ENCODE measurements around the gene CCN5.
"Not testable (repeated sequence)": the region's sequence is repeated elsewhere in the genome, so short reads cannot be mapped to it uniquely, and the experiment has no call there.

The CCN5 gene

DNA sequence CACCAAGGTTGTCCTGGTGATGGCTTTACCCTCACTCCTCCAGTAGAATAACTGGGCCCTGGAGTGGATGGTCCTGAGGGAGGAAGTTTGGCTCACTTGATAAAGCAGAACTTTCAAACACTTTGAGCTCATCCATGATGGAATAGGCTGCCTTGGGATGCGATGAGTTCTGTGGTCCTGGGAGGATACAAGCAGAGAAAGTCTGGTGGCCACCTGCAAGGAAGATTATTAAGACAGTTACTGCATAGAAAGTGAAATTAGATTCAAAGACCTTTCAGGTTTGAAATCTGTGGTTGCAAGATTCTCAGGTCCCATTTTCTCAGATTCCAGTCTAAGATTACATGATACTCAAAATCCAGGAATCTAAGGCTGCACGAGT lies 19.9 kb upstream of the CCN5 start:
- no peak for DNase-seq

DNA sequence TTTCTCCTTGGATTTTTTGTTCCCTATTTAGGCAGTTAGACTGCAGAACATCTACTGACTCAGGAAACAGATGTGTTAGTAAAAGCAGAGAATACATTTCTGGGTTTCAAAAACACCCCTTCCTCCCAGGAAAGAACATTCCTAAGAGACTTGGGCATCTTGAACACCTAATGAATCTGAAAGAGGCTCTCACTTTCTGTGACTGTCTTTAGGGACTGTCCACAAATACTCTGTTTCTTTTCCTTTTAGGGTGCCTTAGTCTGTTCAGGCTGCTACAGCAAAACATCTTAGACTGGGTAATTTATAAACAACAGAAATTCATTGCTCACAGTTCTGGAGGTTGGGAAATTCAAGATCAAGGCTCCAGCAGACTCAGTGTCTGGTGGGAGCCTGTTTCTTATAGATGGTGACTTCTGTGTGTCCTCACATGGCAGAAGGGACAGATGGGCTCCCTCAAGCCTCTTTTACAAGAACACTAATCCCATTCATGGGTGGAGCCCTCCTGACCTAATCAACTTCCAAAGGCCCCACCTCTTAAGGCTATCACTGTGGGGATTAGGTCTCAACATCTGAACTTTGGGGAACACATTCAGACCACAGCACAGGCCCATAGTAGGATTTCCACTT lies 19.4 kb upstream of the CCN5 start:
- no peak for DNase-seq

DNA sequence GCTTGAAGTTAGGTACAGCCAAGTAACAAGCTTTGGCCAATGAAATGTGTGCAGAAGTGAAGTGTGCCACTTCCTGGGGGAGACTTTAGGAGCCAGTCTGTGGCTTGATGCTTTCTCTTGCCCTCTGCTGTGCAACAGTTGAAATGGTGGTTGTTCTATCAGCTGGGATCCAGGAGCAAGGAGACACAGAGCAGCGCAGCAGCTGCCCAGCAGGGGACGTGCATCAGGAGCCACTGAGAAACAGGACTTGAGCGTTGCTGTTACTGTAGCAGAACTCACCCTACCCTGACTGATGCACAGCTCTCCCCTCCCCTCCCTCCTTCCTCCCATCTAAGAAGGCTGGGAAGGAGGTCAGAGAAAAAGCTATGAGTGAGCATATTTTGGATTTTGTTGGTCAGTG lies 18.9 kb upstream of the CCN5 start:
- DNase-seq = no peak

DNA sequence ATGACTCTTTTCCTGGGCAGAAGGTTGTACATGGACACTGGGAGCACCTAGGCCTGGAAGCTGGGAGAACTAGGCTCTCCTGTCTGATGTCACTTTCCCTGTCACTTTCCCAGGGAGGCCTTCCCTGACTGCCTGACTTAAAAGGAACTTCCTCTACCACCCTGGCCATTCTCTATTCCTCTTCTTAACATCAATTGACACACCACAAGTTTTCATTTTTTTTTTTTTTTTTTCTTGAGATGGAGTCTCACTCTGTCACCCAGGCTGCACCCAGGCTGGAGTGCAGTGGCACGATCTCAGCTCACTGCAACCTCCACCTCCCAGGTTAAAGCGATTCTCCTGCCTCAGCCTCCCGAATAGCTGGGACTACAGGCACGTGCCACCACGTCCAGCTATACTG lies 18.1 kb upstream of the CCN5 start:
- DNase-seq = not testable (repeated sequence)

DNA sequence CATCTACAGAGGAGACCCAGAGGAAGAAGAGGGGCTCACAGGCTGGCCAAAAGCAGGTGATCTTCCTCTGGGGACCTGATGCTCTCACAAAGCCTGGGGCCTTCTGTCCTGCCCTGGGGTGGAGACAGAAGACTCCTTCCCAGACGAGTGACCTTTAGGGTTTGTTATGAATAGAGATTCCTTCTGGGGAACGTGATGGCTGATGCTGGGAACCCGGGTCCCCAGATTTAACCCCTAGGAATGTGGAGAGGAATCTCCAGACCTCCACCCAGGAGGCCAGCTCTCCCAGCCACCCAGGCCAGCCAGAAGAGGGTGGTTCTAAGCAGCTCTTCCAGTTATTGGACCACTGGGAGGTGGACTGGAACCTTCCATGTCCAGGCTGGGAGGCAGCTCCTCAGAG lies 16.8 kb upstream of the CCN5 start:
- DNase-seq = no peak

DNA sequence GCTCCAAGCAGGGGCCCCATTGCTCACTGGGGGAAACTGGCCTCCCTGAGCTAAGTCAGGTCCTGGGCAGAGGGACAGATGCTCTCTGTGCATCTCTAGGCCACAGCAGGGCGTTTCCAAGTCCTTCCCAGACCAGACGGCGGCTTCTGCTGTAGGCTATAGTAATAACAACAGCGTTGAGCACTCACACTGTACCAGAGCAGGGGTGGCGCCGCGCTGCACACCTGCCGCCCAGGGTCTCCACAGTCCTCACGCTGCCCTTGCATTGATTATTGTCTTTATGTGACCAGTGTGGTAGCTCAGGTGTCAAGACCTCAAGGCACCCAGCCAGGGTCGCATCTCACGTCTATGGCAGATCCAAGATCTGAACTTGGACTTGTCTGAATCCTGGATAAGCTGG lies 14.9 kb upstream of the CCN5 start:
- no peak for DNase-seq

DNA sequence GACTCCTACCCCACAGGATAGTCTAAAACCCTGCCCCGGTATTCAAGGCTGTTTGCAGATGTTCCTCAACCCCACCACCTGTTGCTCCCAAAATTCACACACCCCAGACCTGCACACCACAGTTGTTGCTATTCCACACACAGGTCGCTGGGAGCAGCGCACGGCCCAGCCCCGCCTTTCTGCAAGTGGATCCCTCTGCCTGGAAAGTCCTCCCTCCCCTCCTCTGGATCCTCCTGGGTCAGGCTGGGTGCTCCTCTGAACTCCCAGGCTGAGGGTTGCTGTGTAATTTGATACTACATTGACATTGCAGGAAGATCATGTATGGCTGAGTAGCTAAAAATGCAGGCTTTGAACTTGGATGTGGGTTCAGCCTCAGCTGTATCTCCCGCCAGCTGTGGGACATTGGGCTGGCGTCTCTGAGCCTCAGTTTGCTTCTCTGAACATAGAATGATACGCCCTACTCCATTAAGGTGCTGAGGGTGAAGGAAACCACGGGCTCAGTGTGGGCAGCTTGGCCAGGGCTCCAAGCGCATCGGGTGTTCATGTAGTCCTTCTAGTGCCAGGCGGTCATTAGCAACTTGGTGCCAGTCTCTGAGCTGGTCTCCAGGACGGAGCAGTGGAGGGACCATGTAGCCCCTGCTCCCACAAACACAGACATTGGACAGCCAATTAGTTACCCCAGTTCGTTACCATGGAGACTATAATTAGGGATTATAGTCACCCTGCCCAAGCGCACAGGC lies 13.9 kb upstream of the CCN5 start:
- DNase-seq = no peak

DNA sequence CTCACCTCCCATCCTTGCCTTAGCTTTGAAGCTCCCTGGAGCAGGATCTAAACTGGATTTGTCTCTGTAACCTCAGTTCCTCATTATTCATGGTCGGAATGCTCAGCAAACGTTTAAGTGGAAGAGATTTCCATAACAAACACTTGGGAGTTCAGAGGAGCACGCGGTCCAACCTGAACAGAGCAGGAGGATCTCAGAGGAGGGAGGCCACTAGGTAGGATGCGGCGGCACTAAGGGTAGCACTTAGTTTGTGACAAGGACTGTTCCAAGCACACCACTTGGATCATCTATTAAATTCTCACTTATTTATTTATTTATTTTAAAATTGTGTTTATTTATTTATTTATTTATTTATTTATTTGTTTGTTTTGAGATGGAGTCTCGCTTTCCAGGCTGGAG lies 13.3 kb upstream of the CCN5 start:
- no peak for DNase-seq

DNA sequence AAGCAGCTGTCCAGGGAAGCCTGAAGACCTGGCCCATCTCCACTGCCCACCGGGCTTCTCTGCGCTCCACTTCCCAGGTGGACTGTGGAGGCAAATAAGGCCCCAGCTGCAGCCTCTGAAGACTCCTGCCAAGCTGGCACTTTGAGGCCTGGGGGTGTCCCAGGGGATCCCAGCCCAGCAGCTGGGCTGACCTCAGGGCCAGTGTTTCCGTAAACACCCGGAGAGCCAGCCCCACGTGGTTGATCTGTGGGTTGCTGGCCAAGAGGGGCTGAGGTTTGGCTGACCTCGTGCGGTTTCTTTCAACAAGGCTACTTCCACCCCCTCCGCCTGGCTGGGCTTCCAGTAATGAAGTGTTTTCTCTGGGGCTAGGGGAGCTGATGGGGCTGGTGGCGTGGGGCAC lies 12.4 kb upstream of the CCN5 start:
- DNase-seq = no peak

DNA sequence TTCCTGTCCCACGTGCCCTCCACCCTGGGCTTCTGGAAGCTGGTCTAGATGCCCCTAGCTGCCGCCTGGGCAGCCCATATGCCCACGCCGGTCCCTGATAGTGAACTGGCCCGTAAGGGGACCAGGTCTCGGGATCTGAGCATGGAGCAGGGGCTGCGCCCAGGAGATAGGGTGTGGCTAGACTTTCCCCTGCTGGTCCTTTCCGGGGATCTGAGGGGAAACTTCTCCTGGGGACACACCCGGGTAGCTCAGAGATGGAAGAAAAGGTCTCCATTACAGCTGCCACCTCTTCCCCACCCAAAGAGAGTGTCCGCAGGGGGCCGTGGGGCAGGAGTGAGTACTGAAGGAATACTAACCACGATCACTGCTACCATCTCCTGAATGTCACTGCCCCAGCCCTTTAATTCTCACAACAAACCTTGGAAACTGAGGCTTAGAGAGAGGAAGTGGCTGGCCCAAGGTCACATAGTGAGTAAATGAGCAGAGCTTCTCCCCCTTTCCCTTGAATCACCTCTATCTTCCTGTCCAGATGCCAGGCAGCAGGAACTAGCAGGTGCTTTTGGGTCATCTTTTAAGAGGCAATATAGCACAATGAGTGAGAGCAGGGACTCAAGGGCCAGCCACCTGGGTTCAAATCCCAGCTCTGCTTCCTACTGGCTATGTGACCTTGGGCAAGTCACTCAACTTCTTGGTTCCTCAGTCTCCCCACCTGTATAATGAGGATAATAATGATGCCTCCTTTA lies 11.8 kb upstream of the CCN5 start:
- DNase-seq = no peak

DNA sequence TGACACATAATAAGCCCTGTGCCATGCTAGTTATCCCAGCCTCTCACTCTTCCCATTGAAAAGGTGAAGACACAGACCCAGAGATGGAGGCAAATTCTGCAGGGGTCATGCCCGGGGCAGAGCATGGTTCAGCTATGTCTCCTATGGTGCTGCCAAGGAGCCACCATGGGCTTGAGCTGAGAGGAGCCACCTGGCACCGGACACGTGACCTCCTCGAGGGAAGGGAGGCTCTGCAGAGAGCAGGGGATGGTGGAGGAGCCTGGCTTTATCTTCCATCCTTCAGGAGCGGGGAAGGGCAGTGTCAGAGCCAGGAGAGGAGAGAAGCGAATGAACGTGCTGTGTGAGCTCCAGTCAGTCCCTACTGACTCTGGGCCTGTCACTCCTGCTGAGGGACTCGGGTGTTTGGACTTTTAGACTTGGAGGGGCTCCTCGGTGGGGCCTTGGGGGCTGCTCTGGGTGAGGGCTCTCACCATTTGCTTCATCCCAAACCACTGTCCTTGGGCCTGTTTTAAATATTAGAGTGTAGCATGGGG lies 11.1 kb upstream of the CCN5 start:
- DNase-seq = no peak

DNA sequence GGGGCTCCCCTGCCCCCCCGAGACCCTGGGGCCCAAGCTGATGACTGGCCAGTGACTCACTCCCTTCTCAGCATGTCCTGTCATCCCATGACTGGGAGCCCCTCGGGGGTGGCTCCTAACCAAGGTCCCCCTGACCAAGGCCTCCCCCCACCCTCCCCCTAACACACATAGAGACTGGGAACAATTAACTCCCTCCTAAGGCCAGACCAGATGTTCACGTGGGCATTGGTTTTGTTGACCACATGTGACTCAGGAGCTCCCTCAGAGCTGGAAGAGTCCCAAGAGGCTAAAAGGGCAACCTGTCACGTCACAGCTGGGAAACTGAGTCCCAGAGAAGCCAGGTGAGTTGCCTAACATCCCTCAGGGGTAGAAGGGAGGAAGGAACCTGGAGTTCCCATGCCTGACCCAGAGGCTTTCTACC lies 10.6 kb upstream of the CCN5 start:
- no peak for DNase-seq

DNA sequence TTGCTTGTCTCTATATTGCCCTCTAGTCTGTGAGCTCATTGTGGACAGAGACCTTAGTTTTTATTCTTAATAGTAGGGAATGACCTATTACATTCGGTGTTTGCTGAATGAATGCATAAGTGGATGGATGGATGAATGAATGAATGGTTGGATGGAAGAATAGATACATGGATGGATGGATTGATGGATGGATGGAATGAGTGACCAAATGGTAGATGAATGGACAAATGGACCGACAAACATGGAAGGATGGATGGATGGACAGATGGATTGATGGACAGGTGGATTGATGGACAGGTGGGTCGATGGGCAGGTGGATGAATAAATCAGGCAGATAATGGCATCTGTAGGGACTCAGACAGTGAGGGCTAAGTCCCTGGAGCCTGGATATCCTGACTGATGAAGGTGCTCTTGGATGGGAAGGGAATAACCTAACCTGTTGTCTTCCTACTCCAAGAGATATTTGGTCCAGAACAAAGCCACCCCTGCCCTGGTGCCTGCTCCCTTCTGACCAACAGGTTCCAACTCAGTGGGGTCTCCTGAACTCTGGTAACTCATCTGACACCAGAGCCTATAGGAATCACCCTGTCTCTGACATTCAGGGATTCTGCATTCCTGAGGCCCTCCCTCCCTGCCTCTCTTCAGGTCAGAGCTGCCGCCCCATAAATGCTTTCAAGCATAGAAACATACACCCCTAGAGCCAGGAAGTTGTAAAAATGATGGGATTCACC lies 9.6 kb upstream of the CCN5 start:
- no peak for DNase-seq

DNA sequence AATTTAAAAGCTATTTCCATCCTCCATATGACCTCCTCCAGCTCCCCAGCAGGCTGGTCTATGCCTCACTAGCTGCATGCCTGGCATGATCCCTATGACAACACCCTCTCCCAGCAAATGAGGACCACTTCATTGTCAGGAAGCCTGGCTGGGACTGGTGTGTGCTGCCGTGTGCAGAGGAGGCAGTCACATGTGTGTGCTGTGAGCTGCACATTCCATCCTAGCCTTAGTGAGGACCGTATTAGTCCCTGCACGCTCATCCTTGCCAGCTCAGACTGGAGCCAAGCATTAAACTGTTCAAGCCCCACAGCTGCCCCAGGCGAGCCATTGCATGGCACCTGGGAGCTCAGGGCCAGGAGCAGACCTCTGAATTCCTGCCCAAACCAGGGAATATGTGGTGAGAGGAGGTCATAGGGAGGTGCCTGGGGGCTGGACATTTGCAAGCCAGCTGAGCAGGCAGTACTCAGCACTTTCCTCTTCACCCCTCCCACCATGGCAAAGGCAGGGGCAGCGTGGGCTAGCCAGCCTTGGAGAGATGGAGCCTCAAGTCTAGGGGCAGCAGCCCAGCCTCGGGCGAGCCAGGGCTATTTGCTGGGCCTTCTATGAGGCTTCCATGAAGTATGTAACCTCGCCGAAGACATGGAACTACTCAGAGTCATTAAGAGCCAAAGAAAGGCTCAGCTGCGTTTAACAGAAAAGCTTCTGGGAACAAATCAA lies 8.7 kb upstream of the CCN5 start:
- DNase-seq = no peak

DNA sequence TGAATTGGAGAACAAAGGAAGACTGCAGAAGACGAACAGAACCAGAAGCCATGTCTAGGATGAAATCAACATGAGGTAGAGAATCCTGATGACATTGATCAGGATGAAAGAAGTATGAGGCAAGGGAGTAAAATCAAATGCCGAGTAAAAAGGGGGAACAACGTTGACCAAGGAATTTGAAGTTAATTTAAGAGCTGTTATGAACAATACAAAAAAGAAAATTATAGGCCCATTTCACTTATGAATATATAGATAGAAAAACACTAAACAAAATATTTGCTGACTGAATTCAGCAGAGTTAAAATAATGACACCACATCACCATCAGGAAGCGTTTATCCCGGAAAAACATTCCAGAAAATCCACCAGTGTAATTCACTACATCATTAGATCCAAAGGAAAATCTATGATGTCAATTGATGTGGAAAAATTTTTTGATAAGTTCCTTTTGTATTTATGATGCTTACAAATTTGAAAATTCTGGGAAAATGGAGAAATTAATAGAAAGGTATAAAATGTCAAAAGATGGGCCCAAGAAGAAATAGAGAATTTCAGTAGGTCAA lies 8.1 kb upstream of the CCN5 start:
- no peak for DNase-seq

DNA sequence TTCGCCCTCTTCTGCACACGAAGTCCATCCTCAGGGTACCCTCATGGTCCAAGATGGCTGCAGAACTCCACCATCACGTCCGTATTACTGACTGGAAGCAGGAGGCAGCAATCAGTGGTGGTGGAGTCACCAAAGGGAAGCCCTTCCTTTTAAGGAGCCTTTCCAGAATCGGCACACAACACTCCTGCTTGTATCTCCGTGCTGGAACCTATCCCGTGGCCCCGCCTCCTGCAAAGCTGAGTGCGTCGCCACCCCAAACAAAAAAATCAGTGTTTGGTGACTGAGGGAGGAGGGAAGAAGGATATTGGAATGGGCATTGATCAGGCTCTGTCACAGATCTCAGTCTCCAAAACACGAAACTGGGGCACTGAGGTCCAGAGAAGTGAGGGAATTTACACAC lies 5.8 kb upstream of the CCN5 start:
- no peak for DNase-seq

DNA sequence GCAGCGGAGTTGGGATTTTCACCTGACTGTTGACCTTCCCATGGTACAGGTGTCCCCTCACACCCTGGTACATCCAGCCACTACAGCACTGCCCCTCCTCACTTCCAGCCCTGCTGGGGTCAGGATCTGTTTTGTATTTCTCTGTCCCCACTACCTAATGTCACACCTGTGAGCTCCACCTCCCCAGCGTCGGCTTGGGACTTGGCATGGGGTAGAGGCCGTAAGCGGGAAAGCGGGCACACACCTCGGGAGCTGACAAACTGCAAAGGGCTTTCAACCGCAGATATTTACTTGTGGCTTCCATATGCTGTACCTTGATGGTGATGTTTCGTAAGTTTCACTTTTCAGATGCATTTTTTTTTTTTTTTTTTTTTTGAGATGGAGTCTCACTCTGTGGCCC lies 5.4 kb upstream of the CCN5 start:
- DNase-seq = no peak

DNA sequence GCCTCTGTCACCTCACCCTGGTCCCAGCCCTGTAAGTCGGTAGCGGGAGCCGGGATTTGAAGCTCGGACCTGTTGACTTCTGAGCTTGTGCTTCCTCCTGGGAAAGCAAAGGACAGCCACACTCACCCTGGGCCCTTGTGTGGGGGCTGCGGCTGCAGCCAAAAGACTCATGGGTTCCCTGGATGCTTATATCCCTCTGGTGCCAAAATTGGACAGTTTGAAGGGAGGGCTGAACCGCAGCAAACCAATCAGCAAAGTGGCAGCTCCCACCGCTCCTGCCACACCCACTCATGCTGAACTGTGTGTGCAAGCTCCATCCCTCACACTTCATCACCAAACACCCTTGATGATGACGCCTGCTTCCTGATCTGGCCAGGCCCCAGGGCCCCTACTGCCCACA lies 3.9 kb upstream of the CCN5 start:
- no peak for DNase-seq

DNA sequence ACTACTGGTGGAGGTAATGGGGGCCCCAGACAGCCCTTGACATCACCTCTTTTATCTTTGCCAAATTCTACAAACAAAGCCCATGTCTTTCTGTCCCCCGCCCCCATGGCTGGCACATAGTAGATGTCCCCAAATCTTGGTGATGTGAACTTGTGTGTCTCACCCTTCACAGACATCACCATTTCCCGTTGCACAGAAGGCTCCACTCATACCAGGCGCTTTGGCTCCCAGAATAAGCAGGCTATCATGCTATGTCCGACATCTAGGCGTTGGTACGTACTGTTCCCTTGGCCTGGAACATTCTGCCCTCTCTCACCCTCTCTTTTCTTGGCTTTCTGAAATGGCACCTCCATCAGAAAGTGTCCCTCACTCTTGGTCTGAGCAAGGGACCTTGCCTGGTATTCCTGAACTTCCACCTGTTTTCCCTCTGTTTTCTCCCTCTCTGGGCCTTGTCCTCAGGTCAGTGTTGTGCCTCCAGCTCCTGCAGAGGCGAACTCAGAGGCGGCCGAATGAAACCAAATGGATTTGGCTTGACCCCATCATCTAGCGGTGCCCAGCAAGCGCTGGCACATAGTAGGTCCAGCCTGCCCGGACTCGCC lies 968 bp upstream of the CCN5 start:
- DNase-seq = no peak

DNA sequence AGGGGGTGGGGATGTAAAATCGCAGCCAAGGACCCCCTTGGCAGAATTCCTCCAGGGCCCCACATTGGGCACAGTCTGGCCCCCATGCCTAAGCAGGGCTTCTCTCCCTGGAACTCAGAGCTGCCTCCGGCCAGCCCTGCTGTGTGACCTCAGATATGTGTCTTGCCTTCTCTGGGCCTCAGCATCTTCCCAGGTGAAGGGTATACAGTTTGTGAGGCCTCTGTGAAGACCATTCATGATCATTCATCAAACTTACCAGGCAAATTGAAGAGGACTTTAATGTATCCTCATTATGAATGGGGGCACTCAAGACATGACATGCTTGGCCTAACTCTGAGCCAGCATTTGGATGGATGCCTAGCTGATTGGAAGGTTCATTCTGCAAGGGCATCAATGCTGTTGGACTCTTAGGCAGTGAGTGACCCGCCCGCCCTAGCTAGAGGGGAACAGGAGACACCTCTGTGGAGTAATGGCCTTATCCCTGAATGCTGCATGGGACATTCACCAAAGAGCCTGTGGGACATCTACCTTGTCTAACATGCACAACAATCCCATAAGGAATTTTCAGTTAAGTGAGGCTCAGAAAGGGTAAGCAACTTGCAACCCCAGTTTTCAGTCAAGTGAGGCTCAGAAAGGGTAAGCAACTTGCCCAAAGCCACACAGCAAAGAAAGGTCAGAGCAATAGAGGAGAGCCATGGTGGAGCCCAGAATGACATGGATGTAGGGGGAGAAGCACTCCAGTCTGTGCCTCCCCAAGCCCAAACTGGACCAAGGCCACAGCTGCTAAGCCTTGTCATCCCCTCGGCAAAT lies 535 bp downstream of the CCN5 start:
- DNase-seq = no peak
